GM21526 (cell line): ENCODE measurements around the gene ZNF275.
"Not testable (repeated sequence)": the region's sequence is repeated elsewhere in the genome, so short reads cannot be mapped to it uniquely, and the experiment has no call there.

Experiments
- ATAC-seq: cut with Tn5 transposase; IDR thresholded peaks from one replicate; pipeline ENCODE4 v1.9.1; 2021; ENCODE audit warnings: moderate library complexity; ENCODE audit not compliant: unreplicated experiment, low FRiP score

The ZNF275 gene

DNA sequence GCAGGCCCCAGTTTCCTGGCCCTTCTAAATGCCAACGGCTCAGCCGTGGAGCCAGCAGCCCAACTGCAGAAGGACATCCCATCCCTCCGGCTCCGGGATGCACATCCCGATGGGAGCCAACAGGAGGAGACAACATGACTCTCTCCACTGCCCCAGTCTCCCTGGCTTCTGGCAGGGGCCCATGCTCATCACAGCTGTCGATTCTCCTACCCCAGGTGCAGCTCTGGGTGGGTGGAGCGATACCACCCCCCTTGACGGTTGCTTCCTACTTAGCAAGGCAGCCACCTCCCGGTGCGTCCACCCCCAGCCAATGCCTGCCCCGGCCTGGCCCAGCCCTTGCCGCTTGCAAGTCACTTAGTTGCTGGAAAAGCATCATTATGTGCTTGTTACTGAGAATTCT lies 19.5 kb downstream of the ZNF275 start:
- no peak for ATAC-seq

DNA sequence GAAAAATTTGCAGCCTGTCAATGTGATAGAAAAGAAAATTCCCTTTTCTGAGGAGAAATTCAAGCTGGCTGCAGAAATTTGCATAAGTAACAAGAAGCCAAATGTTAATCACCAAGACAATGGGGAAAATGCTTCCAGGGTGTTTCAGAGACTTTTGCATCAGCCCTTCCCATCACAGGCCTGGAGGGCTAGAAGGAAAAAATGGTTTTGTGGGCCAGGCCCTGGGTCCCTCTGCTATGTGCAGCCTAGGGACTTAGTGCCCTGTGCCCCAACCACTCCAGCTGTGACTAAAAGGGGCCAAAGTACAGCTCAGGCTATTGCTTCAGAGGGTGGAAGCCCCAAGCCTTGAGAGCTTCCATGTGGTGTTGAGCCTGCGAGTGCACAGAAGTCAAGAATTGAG lies 23.9 kb downstream of the ZNF275 start:
- no peak for ATAC-seq

DNA sequence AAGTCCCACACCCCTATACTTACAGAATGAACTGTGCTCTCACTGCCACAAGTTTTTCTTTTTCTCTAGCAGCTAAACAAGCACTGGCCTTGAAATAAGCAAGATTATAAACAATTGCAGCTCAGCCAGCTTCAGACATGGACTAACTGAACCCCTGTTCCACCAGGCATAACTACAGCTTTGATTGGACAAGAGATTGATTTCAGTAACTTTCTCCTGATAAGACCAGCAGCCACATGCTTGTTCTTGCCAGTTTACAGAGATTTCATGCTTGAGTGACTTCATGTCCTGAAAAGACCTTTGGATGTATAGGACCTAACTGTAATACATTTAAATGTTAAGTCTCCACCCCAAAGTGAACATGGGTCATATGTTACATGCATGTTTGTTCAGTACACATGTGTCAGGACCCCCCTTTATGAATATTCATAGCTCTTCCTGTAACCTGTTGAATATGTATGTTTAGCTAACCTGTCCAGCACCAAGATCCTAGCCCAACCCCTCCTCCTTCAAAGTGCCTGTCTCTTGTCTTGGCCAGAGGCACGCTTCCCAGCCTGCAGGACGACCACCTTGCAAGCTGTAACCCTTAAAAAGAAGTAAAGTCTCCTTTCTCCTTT lies 27.9 kb downstream of the ZNF275 start:
- no peak for ATAC-seq

GRCh38 chrX:153365670-153366069 lies 31.7 kb downstream of the ZNF275 start:
- no peak for ATAC-seq

GRCh38 chrX:153366119-153366518 lies 32.2 kb downstream of the ZNF275 start:
- no peak for ATAC-seq

GRCh38 chrX:153366878-153367538 lies 33.1 kb downstream of the ZNF275 start:
- ATAC-seq, result no peak

GRCh38 chrX:153370293-153371055 lies 36.5 kb downstream of the ZNF275 start:
- ATAC-seq, result no peak

DNA sequence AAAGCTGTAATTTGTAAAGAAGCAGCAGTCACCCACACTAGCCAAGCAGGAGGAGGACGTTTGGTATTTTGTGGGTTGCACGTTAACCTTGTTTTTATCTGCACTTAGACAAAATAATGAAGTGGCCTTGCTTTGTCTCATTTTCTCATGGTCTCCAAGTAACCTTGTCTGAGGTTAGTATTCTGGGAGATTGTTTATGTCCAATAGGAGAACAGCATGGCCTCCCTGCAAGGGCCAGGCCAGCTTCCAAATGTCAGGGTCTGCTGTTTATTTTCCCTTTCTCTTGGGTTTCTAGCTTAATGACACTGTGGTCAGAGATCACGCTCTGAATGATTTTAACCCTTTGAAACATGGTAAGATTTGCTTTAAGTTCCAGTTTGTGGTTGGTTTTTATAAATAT lies 37.3 kb downstream of the ZNF275 start:
- no peak for ATAC-seq

DNA sequence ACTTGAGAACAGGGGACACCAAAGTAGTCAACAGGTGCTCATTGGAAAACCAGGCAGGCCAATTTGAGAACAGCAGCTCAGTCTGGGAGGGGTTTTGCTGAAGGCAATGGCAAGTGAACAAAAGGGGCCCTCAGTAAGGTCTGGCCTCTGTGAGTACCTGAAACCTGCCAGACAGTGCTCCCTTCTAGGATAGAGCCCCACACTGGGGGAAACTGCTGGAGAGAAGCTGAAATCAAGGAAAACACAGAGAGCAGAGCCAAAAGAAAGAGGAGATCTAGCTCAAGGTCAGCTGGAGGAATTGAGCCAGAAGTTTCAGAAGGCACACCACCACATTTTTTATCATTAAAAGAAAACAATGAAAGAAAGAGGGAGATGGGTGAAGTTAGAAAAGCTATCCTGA lies 39.0 kb downstream of the ZNF275 start:
- no peak for ATAC-seq

DNA sequence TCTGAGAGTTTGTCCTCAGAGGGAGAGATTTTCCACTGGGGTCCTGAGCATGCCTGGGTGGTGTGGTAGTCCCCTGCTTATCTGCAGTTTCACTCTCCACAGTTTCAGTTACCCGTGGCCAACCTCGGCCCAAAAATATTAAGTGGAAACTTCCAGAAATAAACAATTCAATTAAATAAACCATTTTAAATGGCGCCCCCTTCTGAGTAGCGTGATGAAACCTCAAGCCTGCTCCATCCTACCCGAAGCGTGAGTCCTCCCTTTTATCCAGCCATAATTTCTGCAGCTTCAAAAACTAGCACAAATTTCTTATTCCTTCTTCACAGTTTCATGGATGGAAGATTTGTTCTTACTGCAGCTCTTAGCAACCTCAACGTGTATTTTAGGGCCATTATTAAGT lies 40.5 kb downstream of the ZNF275 start:
- no peak for ATAC-seq

DNA sequence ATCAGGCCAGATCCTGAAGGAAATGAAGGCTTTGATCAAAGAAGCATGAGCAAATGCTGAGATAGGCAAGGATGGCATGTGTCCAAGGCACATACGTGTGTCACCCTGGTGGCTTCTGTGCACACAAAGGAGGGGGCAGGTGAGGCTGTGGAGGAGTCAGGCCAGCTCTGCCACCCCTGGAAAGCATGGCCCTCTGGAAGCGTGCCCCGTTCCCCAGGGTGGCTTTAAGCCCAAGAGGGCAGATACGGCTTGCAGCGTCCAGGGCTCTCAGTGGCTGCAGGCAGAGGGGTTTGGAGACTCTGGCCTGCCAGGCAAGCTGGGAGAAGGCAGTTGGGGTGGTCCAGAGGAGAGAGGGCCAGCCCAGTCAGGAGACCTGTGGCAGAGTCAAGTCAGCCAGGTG lies 41.6 kb downstream of the ZNF275 start:
- no peak for ATAC-seq

DNA sequence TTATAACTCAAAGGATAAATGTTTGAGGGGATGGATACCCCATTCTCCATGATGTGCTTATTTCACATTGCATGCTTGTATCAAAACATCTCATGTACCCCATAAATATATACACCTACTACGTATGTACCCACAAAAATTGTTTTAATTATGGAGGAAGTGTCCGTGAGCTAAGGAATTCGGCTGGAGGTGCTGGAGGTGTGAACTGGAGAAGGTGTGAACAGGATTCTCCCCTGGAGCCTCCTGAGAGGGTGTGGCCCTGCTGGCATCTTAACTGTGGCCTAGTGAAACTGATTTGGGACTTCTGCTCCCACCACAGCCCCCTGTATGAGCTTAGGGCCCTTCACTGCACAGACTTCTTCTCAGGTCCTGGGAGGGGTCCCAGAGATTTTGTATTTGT lies 43.8 kb downstream of the ZNF275 start:
- ATAC-seq, result no peak

- no peak for ATAC-seq
Observed at GRCh38 chrX:153378607-153379006, 44.7 kb downstream of the ZNF275 start.

DNA sequence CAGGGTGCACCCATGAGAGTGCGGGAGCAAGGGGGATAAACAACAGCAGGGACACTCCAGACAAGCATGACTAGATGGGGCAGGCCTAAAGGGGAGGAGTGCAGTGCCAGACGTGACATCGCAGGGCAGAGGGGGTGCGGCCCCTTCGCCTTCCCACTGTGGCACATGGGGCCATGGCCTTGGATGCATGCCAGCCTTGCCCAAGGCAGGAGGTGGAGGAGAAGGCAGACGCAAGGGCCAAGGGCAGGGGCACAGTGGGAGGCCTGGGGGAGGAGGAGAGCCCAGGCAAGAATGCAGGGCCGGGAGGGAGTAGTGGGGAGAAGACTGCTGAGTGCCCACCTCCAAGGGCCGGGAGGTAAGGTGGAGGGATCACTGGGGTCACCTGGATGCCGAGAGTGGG lies 45.6 kb downstream of the ZNF275 start:
- ATAC-seq, result no peak

DNA sequence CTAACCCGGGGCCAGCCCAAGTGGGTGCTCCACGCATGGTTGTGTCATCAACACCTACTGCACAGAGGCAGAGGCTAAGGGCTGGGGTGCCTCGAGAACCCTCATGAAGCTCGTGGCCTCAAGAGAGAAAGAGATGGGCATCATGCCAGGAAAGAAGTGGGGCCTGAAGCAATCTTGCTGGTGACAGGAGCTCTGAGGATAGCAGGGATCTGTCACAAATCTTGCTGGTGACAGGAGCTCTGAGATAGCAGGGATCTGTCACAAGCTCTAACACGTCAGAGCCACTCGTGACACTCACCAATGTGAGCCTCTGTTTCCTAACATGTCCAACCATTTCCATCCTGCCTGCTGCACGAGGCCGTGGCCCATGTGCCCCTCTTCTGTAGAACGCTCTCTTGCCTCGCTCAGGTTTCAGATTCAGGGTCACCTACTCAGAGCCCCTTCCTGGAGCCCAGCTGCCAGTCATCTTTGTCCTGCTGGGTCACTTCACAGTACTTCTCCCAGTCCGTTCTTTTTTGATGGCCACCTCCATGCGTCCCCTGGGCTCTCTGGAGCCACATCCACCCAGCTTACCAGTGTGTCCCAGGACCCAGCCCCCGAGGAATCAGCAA lies 46.1 kb downstream of the ZNF275 start:
- ATAC-seq, result no peak

- no peak for ATAC-seq
Observed at GRCh38 chrX:153380691-153381090, 46.7 kb downstream of the ZNF275 start.

DNA sequence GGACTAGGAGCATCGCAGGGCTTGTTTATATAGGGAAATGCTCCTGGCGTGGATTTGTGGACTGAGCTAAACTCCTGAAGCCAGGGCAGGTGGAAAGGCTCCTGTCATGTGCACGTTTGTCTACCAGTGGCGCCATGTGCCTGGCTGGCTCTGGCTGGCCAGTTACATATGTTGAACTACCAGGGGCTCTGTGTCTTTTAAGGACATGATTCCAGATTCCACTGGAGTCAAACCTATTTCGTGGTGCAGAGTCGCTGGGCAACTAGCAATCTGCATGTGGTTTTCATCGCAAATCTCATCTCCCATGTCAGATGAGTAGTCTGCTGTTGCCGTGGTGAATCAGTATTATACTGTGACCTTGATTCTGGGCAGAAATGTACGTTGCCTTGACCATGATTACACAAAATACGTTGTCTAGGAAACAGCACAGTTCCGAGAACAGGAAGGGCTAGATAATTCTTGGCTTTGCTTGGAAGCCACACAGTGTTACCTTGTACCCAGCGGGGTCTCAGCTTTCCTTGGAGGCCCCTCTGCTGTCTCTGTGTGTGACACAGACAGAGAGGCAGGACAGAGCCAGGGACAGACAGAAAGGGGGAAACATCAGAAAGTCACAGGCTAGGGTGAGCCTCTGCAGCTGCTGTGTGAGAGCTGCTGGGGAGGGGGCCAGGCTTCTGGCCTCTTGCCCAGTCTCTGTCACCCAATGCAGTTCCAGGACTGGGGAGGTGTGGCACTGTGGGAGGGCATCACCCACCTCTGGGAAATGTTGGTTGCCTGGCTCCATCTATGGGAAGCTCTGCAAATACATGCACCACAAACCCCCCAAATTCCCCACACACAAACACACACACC lies 48.0 kb downstream of the ZNF275 start:
- no peak for ATAC-seq

DNA sequence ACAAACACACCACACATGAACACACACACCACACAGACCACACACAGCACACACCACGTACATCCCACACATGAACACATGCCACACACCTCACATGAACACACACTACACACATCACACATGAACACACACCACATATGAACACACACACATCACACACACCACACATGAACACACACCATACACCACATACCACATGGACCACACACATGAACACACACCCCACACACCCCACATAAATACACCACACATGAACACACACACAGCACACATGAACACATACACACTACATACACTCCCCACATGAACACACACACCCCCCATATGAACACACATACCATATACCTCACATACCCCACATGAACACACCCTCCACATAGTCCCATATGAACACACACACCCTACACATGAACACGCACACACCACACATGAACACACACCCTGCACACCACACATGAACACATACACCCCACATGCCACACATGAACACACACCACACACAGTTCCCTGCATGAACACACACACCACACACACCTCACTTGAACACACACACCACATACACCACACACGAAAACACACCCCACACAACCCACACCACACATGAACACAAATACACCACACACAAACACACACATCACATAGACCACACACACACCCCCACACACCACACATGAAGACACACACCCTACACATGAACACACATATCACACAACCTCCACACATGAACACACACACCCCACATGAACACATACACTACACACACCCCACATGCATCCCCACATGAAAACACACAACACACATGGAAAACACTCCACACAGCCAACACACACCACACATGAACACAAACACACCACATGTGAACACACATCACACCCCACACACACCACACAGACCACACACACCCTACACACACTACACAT lies 48.9 kb downstream of the ZNF275 start:
- no peak for ATAC-seq

DNA sequence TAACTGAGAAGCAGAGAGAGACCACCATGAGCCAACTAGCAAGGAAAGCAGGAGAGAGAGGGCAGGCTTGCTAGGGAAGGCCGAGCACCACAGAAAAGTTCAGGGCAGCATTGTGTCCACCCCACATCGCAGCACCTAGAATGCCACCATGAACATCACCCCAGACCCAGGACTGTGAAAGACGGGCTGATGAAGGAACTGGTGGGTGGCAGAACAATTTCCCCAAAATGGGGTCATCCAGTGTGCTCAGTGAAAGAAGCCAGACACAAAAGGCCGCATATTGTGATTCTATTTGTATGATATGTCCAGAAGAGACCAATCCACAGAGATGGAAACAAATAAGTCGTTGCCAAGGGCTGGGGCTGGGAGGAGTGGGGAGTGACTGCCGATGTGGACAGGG lies 50.4 kb downstream of the ZNF275 start:
- ATAC-seq, result no peak

DNA sequence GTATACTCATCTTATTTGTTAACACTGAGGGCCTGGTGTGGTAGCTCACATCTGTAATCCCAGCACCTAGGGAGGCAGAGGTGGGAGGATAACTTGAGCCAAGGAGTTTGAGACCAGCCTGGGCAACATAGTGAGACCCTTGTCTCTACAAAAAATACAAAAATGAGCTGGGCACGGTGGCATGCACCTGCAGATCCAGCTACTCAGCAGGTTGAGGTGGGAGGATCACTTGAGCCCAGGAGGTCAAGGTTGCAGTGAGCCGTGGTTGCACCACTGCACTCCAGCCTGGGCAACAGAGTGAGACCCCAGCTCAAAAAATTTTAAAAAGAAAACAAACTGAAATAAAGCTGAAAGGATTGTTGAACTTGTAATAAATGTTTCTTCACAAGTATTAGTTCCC lies 51.0 kb downstream of the ZNF275 start:
- not testable (repeated sequence) for ATAC-seq
